IPS-15b (cell line): ENCODE results near the gene SHANK2.

Experiments used
- H3K27me3 ChIP-seq: one replicate; pipeline ENCODE4 v1.6.1; 2013; ENCODE audit warnings: low read length; ENCODE audit not compliant: control insufficient read depth, insufficient read depth
- H3K36me3 ChIP-seq: one replicate; pipeline ENCODE4 v1.6.1; 2013; ENCODE audit warnings: low read length; ENCODE audit not compliant: control insufficient read depth, insufficient read depth
- H3K4me1 ChIP-seq: one replicate; pipeline ENCODE4 v1.6.1; 2013; ENCODE audit warnings: mild to moderate bottlenecking, low read length; ENCODE audit not compliant: control insufficient read depth, insufficient read depth
- H3K4me3 ChIP-seq: one replicate; pipeline ENCODE4 v1.5.1; 2013; ENCODE audit warnings: low read depth, low read length
- H3K9ac ChIP-seq: one replicate; pipeline ENCODE4 v1.6.1; 2013; ENCODE audit warnings: low read depth, mild to moderate bottlenecking, low read length
- H3K9me3 ChIP-seq: one replicate; pipeline ENCODE4 v1.6.1; 2013; ENCODE audit warnings: mild to moderate bottlenecking, low read length; ENCODE audit not compliant: control insufficient read depth, insufficient read depth

SHANK2 gene

GRCh38 chr11:71284525-71285092 lies 32.2 kb upstream of the SHANK2 start:
- no peak overlapping the region for H3K9ac ChIP-seq
- no peaks in the 10 kb centered on the region for H3K27me3 ChIP-seq
- no peaks in the 10 kb centered on the region for H3K4me1 ChIP-seq
- no peak overlapping the region for H3K4me3 ChIP-seq
- no peaks in the 10 kb centered on the region for H3K36me3 ChIP-seq
- H3K9me3 ChIP-seq: no peaks in the 10 kb centered on the region

DNA sequence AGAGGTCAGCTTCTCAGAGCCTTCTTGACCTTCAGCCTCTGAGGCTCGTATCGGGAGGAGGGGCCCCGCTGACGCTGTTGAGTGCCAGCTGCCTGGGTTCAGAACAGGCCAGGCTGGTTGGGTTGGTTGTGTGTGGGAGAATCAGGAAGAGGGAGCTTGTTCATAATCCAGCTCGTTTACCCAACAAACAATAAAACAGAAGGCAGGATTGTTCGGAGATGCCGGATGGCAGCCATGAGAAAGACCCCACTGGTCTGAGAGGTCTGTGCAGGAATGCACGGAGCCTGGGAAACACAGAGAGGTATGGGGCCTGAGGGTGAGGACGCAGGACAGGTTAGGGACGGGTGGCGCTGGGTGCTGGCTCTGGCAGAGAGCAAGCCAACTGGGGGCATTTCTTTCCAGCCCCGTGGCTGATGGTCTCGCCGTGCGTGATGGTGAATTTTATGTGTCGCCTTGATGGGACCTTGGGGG lies 31.6 kb upstream of the SHANK2 start:
- H3K4me3 ChIP-seq: no peak overlapping the region
- H3K4me1 ChIP-seq: no peaks in the 10 kb centered on the region
- no peaks in the 10 kb centered on the region for H3K36me3 ChIP-seq
- H3K9me3 ChIP-seq: no peaks in the 10 kb centered on the region
- H3K9ac ChIP-seq: no peak overlapping the region
- no peaks in the 10 kb centered on the region for H3K27me3 ChIP-seq

GRCh38 chr11:71282581-71283351 lies 30.4 kb upstream of the SHANK2 start:
- Histone ChIP-seq H3K9ac (no peak overlapping the region), H3K36me3 (no peaks in the 10 kb centered on the region), H3K9me3 (no peaks in the 10 kb centered on the region), H3K27me3 (no peaks in the 10 kb centered on the region), H3K4me3 (no peak overlapping the region), H3K4me1 (no peaks in the 10 kb centered on the region)

DNA sequence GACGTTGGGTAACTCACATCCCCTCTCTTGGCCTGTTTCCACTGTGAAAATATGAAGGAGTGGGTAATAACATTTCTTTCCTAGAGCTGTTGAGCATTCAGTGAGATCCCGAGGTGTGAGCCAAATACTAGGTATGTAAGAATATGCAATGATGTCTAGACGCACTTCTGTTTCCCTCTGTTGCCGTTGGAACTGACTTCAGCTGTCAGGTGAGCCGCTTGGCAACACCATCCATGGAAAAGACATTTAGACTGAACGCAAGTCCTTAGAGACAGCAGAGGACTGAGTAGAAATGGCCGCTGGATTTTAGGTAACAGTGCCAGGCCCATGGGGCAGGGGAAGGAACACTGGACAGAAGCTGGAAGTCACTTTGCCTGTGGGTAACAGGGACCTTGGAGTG lies 29.5 kb upstream of the SHANK2 start:
- Histone ChIP-seq H3K4me3 (no peak overlapping the region), H3K9me3 (no peaks in the 10 kb centered on the region), H3K36me3 (no peaks in the 10 kb centered on the region), H3K9ac (no peak overlapping the region), H3K27me3 (no peaks in the 10 kb centered on the region), H3K4me1 (no peaks in the 10 kb centered on the region)

DNA sequence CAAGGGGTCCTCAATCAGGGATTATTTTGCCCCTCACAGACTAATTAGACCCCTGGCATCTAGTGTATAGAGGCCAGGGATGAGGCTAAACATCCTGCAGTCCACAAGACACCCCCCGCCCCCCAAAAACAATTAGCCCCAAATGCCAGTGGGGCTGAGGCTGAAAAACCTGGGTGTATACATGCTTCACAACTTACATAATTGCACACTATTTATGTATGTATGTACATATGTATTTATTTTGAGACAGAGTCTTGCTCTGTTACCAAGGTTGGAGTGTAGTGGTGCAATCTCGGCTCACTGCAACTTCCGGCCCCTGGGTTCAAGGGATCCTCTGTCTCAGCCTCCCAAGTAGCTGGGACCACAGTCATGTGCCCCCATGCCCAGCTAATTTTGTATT lies 28.8 kb upstream of the SHANK2 start:
- Histone ChIP-seq H3K9ac (no peak overlapping the region), H3K27me3 (no peaks in the 10 kb centered on the region), H3K36me3 (no peaks in the 10 kb centered on the region), H3K4me3 (no peak overlapping the region), H3K9me3 (no peaks in the 10 kb centered on the region), H3K4me1 (no peaks in the 10 kb centered on the region)

- Histone ChIP-seq H3K9me3 (no peaks in the 10 kb centered on the region), H3K4me3 (no peak overlapping the region), H3K4me1 (no peaks in the 10 kb centered on the region), H3K9ac (no peak overlapping the region), H3K36me3 (no peaks in the 10 kb centered on the region), H3K27me3 (no peaks in the 10 kb centered on the region)
Observed at GRCh38 chr11:71279916-71280645, 27.7 kb upstream of the SHANK2 start.

GRCh38 chr11:71272161-71272560 lies 19.8 kb upstream of the SHANK2 start:
- no peaks in the 10 kb centered on the region for H3K36me3 ChIP-seq
- H3K4me1 ChIP-seq: no peaks in the 10 kb centered on the region
- H3K9me3 ChIP-seq: no peaks in the 10 kb centered on the region
- no peaks in the 10 kb centered on the region for H3K27me3 ChIP-seq
- no peak overlapping the region for H3K9ac ChIP-seq
- H3K4me3 ChIP-seq: no peak overlapping the region

GRCh38 chr11:71269603-71270511 lies 17.5 kb upstream of the SHANK2 start:
- Histone ChIP-seq H3K4me3 (no peak overlapping the region), H3K9ac (no peak overlapping the region), H3K4me1 (peaks cover 6% of the 10 kb centered on the region), H3K27me3 (no peaks in the 10 kb centered on the region), H3K9me3 (no peaks in the 10 kb centered on the region), H3K36me3 (no peaks in the 10 kb centered on the region)

DNA sequence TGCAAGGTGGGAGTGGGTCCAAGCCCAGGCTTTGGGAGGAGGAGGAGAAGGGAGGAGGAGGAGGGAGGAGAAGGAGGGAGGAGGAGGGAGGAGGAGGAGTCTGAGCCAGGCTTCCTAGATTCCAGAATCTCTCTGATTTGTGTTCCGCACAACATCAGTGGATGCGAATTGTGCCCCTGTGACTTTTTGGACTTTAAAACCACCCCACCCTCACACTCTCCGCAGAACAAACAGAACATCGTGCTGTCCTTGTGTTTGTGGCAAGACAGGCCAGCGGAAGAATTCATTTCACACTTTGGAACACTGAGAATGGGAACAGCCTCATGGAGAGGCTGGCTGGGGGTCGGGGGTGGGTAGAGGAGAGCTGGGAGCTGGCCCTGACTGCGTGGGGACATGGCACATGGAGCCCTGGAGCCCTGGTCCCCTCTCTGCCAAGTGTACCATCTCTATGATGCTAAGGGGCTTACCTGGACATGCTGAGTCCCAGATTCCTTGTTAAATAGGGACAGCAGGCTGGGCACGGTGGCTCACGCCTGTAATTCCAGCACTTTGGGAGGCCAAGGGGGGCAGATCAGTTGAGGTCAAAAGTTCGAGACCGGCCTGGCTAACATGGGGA lies 16.4 kb upstream of the SHANK2 start:
- peaks cover 6% of the 10 kb centered on the region for H3K4me1 ChIP-seq
- H3K4me3 ChIP-seq: no peak overlapping the region
- H3K9ac ChIP-seq: no peak overlapping the region
- H3K9me3 ChIP-seq: no peaks in the 10 kb centered on the region
- H3K36me3 ChIP-seq: no peaks in the 10 kb centered on the region
- no peaks in the 10 kb centered on the region for H3K27me3 ChIP-seq

GRCh38 chr11:71267807-71268421 lies 15.5 kb upstream of the SHANK2 start:
- no peaks in the 10 kb centered on the region for H3K36me3 ChIP-seq
- no peaks in the 10 kb centered on the region for H3K27me3 ChIP-seq

More at GRCh38 chr11:71267807-71268421, 15.5 kb upstream of the SHANK2 start:
- Histone ChIP-seq H3K9me3 (no peaks in the 10 kb centered on the region), H3K4me3 (no peak overlapping the region), H3K4me1 (peaks cover 6% of the 10 kb centered on the region), H3K9ac (no peak overlapping the region)
